GM12878 (cell line): Measurements from ENCODE around the gene MYRFL. TPM values are rescaled to one million over a fixed set of nuclear protein-coding genes. Genes with fewer than 3 reads are reported as not detected.

ENCODE experiments used
- ATAC-seq: fragments of 200-7000 bp; cut with Tn5 transposase; 3 replicates; pipeline ENCODE4 v1.9.1; 2020; ENCODE audit warnings: mild to moderate bottlenecking, moderate library complexity
- BruUV-seq: library from RNA; stranded (reverse); fragments of 400-500 nt; replicated peaks from 2 replicates; lab custom pipeline; 2021; lab: Mats Ljungman, UMichigan
- CTCF ChIA-PET: fragments of 300-600 bp; sonication (Branson Sonifier 250); formaldehyde crosslinking; extraction: SDS; loops from one replicate; lab custom pipeline; 2021; ENCODE audit warnings: inconsistent platforms; lab: Yijun Ruan, JAX
- POLR2A ChIA-PET: fragments of 350-600 bp; formaldehyde crosslinking; extraction: SDS; loops from one replicate; lab custom pipeline; 2021; ENCODE audit warnings: inconsistent platforms; lab: Charles Lee
- RAD21 ChIA-PET: fragments of 300-600 bp; sonication (Branson Sonifier 250); formaldehyde crosslinking; loops from one replicate; lab custom pipeline; 2023; ENCODE audit warnings: antibody characterized with exemption; ENCODE audit not compliant: unreplicated experiment; lab: Charles Lee
- SMC1A ChIA-PET: fragments of 300-600 bp; sonication (Branson Sonifier 250); formaldehyde crosslinking; loops from one replicate; lab custom pipeline; 2023; ENCODE audit not compliant: unreplicated experiment, uncharacterized antibody; lab: Charles Lee
- DNase-seq: peaks from one replicate; pipeline ENCODE4 v3.0.0-alpha.2; 2011; ENCODE audit warnings: low read depth, low spot score
- FAIRE-seq: peaks from 3 replicates; lab custom pipeline; 2011; peaks lifted over from hg19 to GRCh38; lab: Jason Lieb, UNC
- H2AFZ ChIP-seq: 2 replicates; pipeline ENCODE4 v1.6.0; 2011; ENCODE audit warnings: low read depth, low read length, control low read depth; ENCODE audit not compliant: control insufficient read depth
- H3K27ac ChIP-seq: 2 replicates; pipeline ENCODE4 v1.5.1; 2011; ENCODE audit warnings: control low read depth; ENCODE audit not compliant: control insufficient read depth, insufficient read depth
- H3K27me3 ChIP-seq, 2 experiments: replicated peaks in 1 of 2; 2 replicates each; pipeline versions ENCODE4 v1.6.0 to v1.6.1; 2011; ENCODE audit warnings: low read length in 1 of 2; ENCODE audit not compliant: control insufficient read depth in 2 of 2, insufficient read depth in 2 of 2
- H3K36me3 ChIP-seq, 2 experiments: 2 replicates each; pipeline ENCODE4 v1.5.1; 2011; ENCODE audit warnings: low read length in 1 of 2; ENCODE audit not compliant: control insufficient read depth in 2 of 2, insufficient read depth in 2 of 2
- H3K4me1 ChIP-seq: 2 replicates; pipeline ENCODE4 v1.6.1; 2011; ENCODE audit warnings: mild to moderate bottlenecking, low read length, moderate library complexity, mixed read lengths; ENCODE audit not compliant: control insufficient read depth, insufficient read depth
- H3K4me2 ChIP-seq: 2 replicates; pipeline ENCODE4 v1.6.0; 2011; ENCODE audit warnings: control low read depth; ENCODE audit not compliant: control insufficient read depth, insufficient read depth
- H3K4me3 ChIP-seq: fragments of 200-600 bp; sonication (generic); 2 replicates; pipeline ENCODE4 v1.5.1; 2016
- H3K79me2 ChIP-seq: 2 replicates; pipeline ENCODE4 v1.6.0; 2011; ENCODE audit warnings: low read length; ENCODE audit not compliant: control insufficient read depth, insufficient read depth
- H3K9ac ChIP-seq: 2 replicates; pipeline ENCODE4 v1.8.0; 2011; ENCODE audit warnings: low read length, control low read depth, mixed read lengths; ENCODE audit not compliant: control insufficient read depth, insufficient read depth
- H3K9me3 ChIP-seq: replicated peaks from 3 replicates; pipeline ENCODE4 v1.5.1; 2011; ENCODE audit warnings: mild to moderate bottlenecking, low read length; ENCODE audit not compliant: control insufficient read depth, insufficient read depth
- H4K20me1 ChIP-seq: 2 replicates; pipeline ENCODE4 v1.6.0; 2011; ENCODE audit not compliant: control insufficient read depth, insufficient read depth
- BHLHE40 ChIP-seq, 2 experiments: fragments of 450-650 bp in 1 of 2; IDR thresholded peaks; 2 replicates each; pipeline ENCODE4 v1.6.1; 2011 to 2017; ENCODE audit warnings: low read depth in 2 of 2, borderline replicate concordance in 1 of 2, improper control_type of control experiment in 1 of 2, low read length in 1 of 2, mild to moderate bottlenecking in 1 of 2
- CBFB ChIP-seq: IDR thresholded peaks from 2 replicates; pipeline ENCODE4 v1.6.1; 2016; ENCODE audit warnings: antibody characterized with exemption, low read depth
- FOXM1 ChIP-seq: IDR thresholded peaks from 2 replicates; pipeline ENCODE4 v1.6.1; 2012; ENCODE audit warnings: low read depth, mild to moderate bottlenecking, inconsistent platforms, low read length, moderate library complexity
- HDGF ChIP-seq: fragments of 450-650 bp; IDR thresholded peaks from 2 replicates; pipeline ENCODE4 v1.6.1; 2016; ENCODE audit warnings: antibody characterized with exemption
- KDM1A ChIP-seq: fragments of 200-600 bp; sonication (generic); IDR thresholded peaks from 2 replicates; pipeline ENCODE4 v1.6.1; 2016; ENCODE audit warnings: borderline replicate concordance
- KLF5 ChIP-seq: fragments of 450-650 bp; IDR thresholded peaks from 2 replicates; pipeline ENCODE4 v1.6.1; 2014; ENCODE audit warnings: mild to moderate bottlenecking; ENCODE audit not compliant: partially characterized antibody
- MLLT1 ChIP-seq: fragments of 450-650 bp; IDR thresholded peaks from 2 replicates; pipeline ENCODE4 v1.6.1; 2016; ENCODE audit warnings: mild to moderate bottlenecking
- NFYB ChIP-seq: IDR thresholded peaks from 2 replicates; pipeline ENCODE4 v1.6.1; 2011; ENCODE audit warnings: low read depth, mild to moderate bottlenecking, low read length, improper control_type of control experiment, moderate library complexity; ENCODE audit not compliant: insufficient read depth
- NR2C1 ChIP-seq: fragments of 450-650 bp; IDR thresholded peaks from 2 replicates; pipeline ENCODE4 v1.6.1; 2017; ENCODE audit warnings: antibody characterized with exemption, mild to moderate bottlenecking, moderate library complexity
- NR2F1 ChIP-seq: fragments of 450-650 bp; conservative IDR thresholded peaks from 2 replicates; pipeline ENCODE4 v1.6.1; 2017; ENCODE audit warnings: mild to moderate bottlenecking
- PKNOX1 ChIP-seq: fragments of 450-650 bp; IDR thresholded peaks from 2 replicates; pipeline ENCODE4 v1.6.1; 2016; ENCODE audit warnings: mild to moderate bottlenecking
- POU2F2 ChIP-seq: IDR thresholded peaks from 3 replicates; pipeline ENCODE4 v1.6.1; 2011; ENCODE audit warnings: low read depth, mild to moderate bottlenecking, low read length, borderline replicate concordance
- RELB ChIP-seq: fragments of 450-650 bp; IDR thresholded peaks from 2 replicates; pipeline ENCODE4 v1.6.1; 2017; ENCODE audit warnings: low read depth, mild to moderate bottlenecking, moderate library complexity
- SP1 ChIP-seq: IDR thresholded peaks from one replicate; pipeline ENCODE4 v1.6.1; 2011; ENCODE audit warnings: low read depth, low read length
- STAT1 ChIP-seq: fragments of 450-650 bp; conservative IDR thresholded peaks from 2 replicates; pipeline ENCODE4 v1.6.1; 2014; ENCODE audit warnings: antibody characterized with exemption, mild to moderate bottlenecking
- STAT3 ChIP-seq: IDR thresholded peaks from 2 replicates; pipeline ENCODE4 v1.6.1; 2011; ENCODE audit warnings: low read depth, low read length, improper control_type of control experiment
- TCF12 ChIP-seq: IDR thresholded peaks from 2 replicates; pipeline ENCODE4 v1.6.1; 2011; ENCODE audit warnings: low read depth, mild to moderate bottlenecking, low read length
- USF2 ChIP-seq: IDR thresholded peaks from 2 replicates; pipeline ENCODE4 v1.6.1; 2011; ENCODE audit warnings: low read depth, low read length, improper control_type of control experiment, borderline replicate concordance
- ZNF274 ChIP-seq: IDR thresholded peaks from one replicate; pipeline ENCODE4 v1.8.0; 2011; ENCODE audit not compliant: insufficient read length, insufficient read depth
- WGBS: methylation state at CpG from one replicate; pipeline ENCODE4 v1.1.6; 2016; ENCODE audit warnings: low lambda C conversion rate; ENCODE audit not compliant: insufficient replicate concordance, insufficient coverage; ENCODE audit errors: missing lambda C conversion rate; 5-methylcytosine and 5-hydroxymethylcytosine counted together
- in situ Hi-C: fragments of 300-500 bp; cut with MboI; formaldehyde crosslinking; loops from 9 replicates; pipeline ENCODE4 v1.14.3; 2018; ENCODE audit warnings: mixed read lengths
- intact Hi-C: fragments of 100-400 bp; cut with micrococcal nuclease; formaldehyde crosslinking; loops from one replicate; pipeline ENCODE4 v1.14.2; 2022; ENCODE audit not compliant: unreplicated experiment
- polyA plus RNA-seq, 11 experiments: library from polyadenylated mRNA; depleted of rRNA in 4 of 11; unstranded in 6 of 11; stranded (reverse) in 5 of 11; fragments of >200 nt; fragmentation: Nextera tagmentation in 4 of 11; fragmentation: Illumina TruSeq in 1 of 11; extraction: Ambion mirVana in 4 of 11; extraction: Trizol in 1 of 11; gene quantifications; 1 replicate in 1 of 11; 2 replicates in 10 of 11; pipeline versions ENCODE4 v1.2.1 to v1.2.3, GENCODE V29; 2011 to 2016; ENCODE audit warnings: inconsistent platforms in 2 of 11, missing spikeins in 2 of 11, low read depth in 1 of 11
- total RNA-seq, 4 experiments: library from RNA; depleted of rRNA in 3 of 4; stranded (reverse); fragments of >200 nt in 3 of 4; fragmentation: Illumina TruSeq in 1 of 4; extraction: Trizol in 1 of 4; gene quantifications; 2 replicates each; pipeline versions ENCODE4 v1.2.1 to v1.2.3, GENCODE V29; 2013 to 2021

The MYRFL gene
- total and polyA plus RNA-seq, 10 of the 15 experiments (the other 5 are each of a cell fraction or from before 2014, with no cell fraction given) = 0.24 to 1.8 (median 0.64) TPM

GRCh38 chr12:69834576-69834975 lies 9.5 kb downstream of the MYRFL start (continued):
- no peak for TF ChIP-seq PKNOX1
- TF ChIP-seq STAT1 = no peak
- TF ChIP-seq HDGF = no peak
- TF ChIP-seq, all 136 proteins: peak for 0

GRCh38 chr12:69835081-69835480 lies 10.1 kb downstream of the MYRFL start:
- Histone ChIP-seq H3K4me1 (no peaks in the 10 kb centered on the region), H3K27me3 (no peaks in the 10 kb centered on the region), H3K9me3 (no peaks in the 10 kb centered on the region), H2AFZ (no peak overlapping the region), H3K27ac (no peak overlapping the region), H3K36me3 (no peaks in the 10 kb centered on the region), H3K79me2 (no peaks in the 10 kb centered on the region), H3K4me3 (no peak overlapping the region), H4K20me1 (no peaks in the 10 kb centered on the region), H3K9ac (no peak overlapping the region), H3K4me2 (no peak overlapping the region)
- intact Hi-C loops (no loop called here), in situ Hi-C loops (no loop called here)
- ATAC-seq = no peak
- ChIA-PET SMC1A (no interaction called here), CTCF (no interaction called here), POLR2A (no interaction called here), RAD21 (no interaction called here)
- WGBS = 71% methylated on average over 3 of the region's 3 CpGs
- no peak for DNase-seq
- FAIRE-seq = no peak
- TF ChIP-seq NR2F1 (no peak), BHLHE40 (IDR thresholded peaks at IDR 0.05; ENCODE audit: borderline replicate concordance in 1 of 2, low read depth in 2 of 2, low read length in 1 of 2) (no peak), USF2 (no peak), ZNF274 (no peak), KDM1A (no peak), KLF5 (no peak), NR2C1 (no peak), SP1 (no peak), FOXM1 (no peak), NFYB (no peak), RELB (no peak), TCF12 (no peak), STAT3 (no peak), POU2F2 (no peak), MLLT1 (no peak), CBFB (no peak)
- no TSS peak for BruUV-seq
